Left lung (tissue), 10 donors: ENCODE measurements around the gene ZFP36L2. TPM values are rescaled to one million over a fixed set of nuclear protein-coding genes. Genes with fewer than 3 reads are reported as not detected.

ENCODE experiments used
- ATAC-seq: fragments of 200-7000 bp; cut with Tn5 transposase; one replicate; pipeline ENCODE4 v1.9.1; 2020; ENCODE audit warnings: moderate library complexity
- DNase-seq, 4 donors: peaks; one replicate each; pipeline ENCODE4 v3.0.0-alpha.2; 2013 to 2020
- H3K27ac ChIP-seq, 2 donors: fragments of 200-600 bp; sonication (generic) in 1 of 2; one replicate each; pipeline versions ENCODE4 v1.5.0 to v1.8.0; 2020 to 2021
- H3K27me3 ChIP-seq, 2 donors: fragments of 200-600 bp; sonication (generic) in 1 of 2; one replicate each; pipeline versions ENCODE4 v1.5.0 to v1.8.0; 2020 to 2021
- H3K36me3 ChIP-seq, 2 donors: fragments of 200-600 bp; sonication (generic) in 1 of 2; one replicate each; pipeline versions ENCODE4 v1.5.0 to v1.8.0; 2020 to 2021
- H3K4me1 ChIP-seq, 2 donors: fragments of 200-600 bp; one replicate each; pipeline ENCODE4 v1.8.0; 2021
- H3K4me3 ChIP-seq, 2 donors: fragments of 200-600 bp; sonication (generic) in 1 of 2; one replicate each; pipeline versions ENCODE4 v1.5.0 to v1.8.0; 2020 to 2021; ENCODE audit warnings: mild to moderate bottlenecking in 1 of 2
- H3K9me3 ChIP-seq, 2 donors: fragments of 200-600 bp; sonication (generic) in 1 of 2; one replicate each; pipeline versions ENCODE4 v1.5.0 to v1.8.0; 2020 to 2021
- CTCF ChIP-seq, 2 donors: fragments of 200-600 bp; sonication (generic) in 1 of 2; IDR thresholded peaks; one replicate each; pipeline versions ENCODE4 v1.5.0 to v1.8.0; 2021; ENCODE audit warnings: antibody characterized with exemption in 2 of 2
- intact Hi-C, 2 donors: fragments of 100-400 bp; cut with DNase I; formaldehyde crosslinking; loops; one replicate each; pipeline versions ENCODE4 v1.11.2 to v1.14.2; 2022
- polyA plus RNA-seq, 6 donors: library from polyadenylated mRNA; unstranded; fragments of 120-200 nt; gene quantifications; one replicate each; pipeline ENCODE4 v1.2.1, GENCODE V29; 2013; ENCODE audit not compliant: insufficient read length in 6 of 6
- total RNA-seq, 2 donors: library from RNA; stranded (reverse); fragmentation: NEBNext Ultra II Directional; extraction: Animal tissue kit (Norgen Biotek cat#: 25700); gene quantifications; one replicate each; pipeline ENCODE4 v1.2.1, GENCODE V29; 2021
- donor health status: DM: no; HTN: yes; CAD: no.
- donor health status: DM: no; HTN: no; CAD: no.

ZFP36L2 gene
- total and polyA plus RNA-seq, 8 donors = 72.2 to 131 (median 109) TPM

- no peak for TF ChIP-seq CTCF (IDR thresholded peaks at IDR 0.05)
- ATAC-seq (no peak), DNase-seq (no peak)
- no peaks in the 10 kb centered on the region for H3K27me3 ChIP-seq
- no peaks in the 10 kb centered on the region for H3K9me3 ChIP-seq
- H3K4me3 ChIP-seq = no peak overlapping the region
- H3K36me3 ChIP-seq = peaks cover 0 to 6% of the 10 kb centered on the region in 2 donors
- H3K27ac ChIP-seq = peak overlapping the region; percentile 41 to 79
- intact Hi-C loops = no loop called here
- H3K4me1 ChIP-seq = peaks cover 0 to 29% of the 10 kb centered on the region in 2 donors
Measured at GRCh38 chr2:43240766-43241150, 14.4 kb upstream of the ZFP36L2 start.

- Histone ChIP-seq H3K4me3 (no peak overlapping the region), H3K27ac (peak overlapping the region; percentile 41 to 79), H3K9me3 (no peaks in the 10 kb centered on the region), H3K4me1 (peaks cover 0 to 29% of the 10 kb centered on the region in 2 donors), H3K27me3 (no peaks in the 10 kb centered on the region), H3K36me3 (peaks cover 0 to 6% of the 10 kb centered on the region in 2 donors)
- TF ChIP-seq CTCF (IDR thresholded peaks at IDR 0.05) = no peak
- intact Hi-C loops = loop anchor here in 1 of 2 donors (10.0 kb wide), 3 partner anchors 245 to 405 kb away; no protein-coding TSS in a partner anchor
- DNase-seq = no peak
- ATAC-seq = peak; percentile 28
Measured at GRCh38 chr2:43239981-43240765, 13.8 kb upstream of the ZFP36L2 start.

- no peak for DNase-seq
- intact Hi-C loops = loop anchor here in 1 of 2 donors (10.0 kb wide), 3 partner anchors 246 to 404 kb away; no protein-coding TSS in a partner anchor
- no peak overlapping the region for H3K27ac ChIP-seq
Measured at GRCh38 chr2:43238813-43239212, 12.4 kb upstream of the ZFP36L2 start.

GRCh38 chr2:43238176-43238575, 11.8 kb upstream of the ZFP36L2 start:
- ATAC-seq = no peak
- H3K9me3 ChIP-seq = no peaks in the 10 kb centered on the region
- H3K27ac ChIP-seq = peak overlapping the region in 1 of 2 donors; percentile 7
- no peak for DNase-seq
- peaks cover 0 to 43% of the 10 kb centered on the region in 2 donors for H3K4me1 ChIP-seq
- no peaks in the 10 kb centered on the region for H3K36me3 ChIP-seq
- TF ChIP-seq CTCF (IDR thresholded peaks at IDR 0.05) = no peak
- H3K27me3 ChIP-seq = no peaks in the 10 kb centered on the region
- intact Hi-C loops = loop anchor here in 1 of 2 donors (10.0 kb wide), 3 partner anchors 247 to 403 kb away; no protein-coding TSS in a partner anchor
- H3K4me3 ChIP-seq = no peak overlapping the region

More at GRCh38 chr2:43238813-43239212, 12.4 kb upstream of the ZFP36L2 start:
- no peaks in the 10 kb centered on the region for H3K9me3 ChIP-seq
- no peaks in the 10 kb centered on the region for H3K27me3 ChIP-seq
- peaks cover 0 to 39% of the 10 kb centered on the region in 2 donors for H3K4me1 ChIP-seq
- no peak for TF ChIP-seq CTCF (IDR thresholded peaks at IDR 0.05)
- no peak overlapping the region for H3K4me3 ChIP-seq
- H3K36me3 ChIP-seq = no peaks in the 10 kb centered on the region
- no peak for ATAC-seq
